ENCODE results near the gene CXCL1.
A peak's percentile ranks its signal among the peaks of the same experiment; 100 is the strongest.

CXCL1 gene

GRCh38 chr4:73855406-73855805 is 13.8 kb upstream of the CXCL1 start:
- no peak for DNase-seq (ENCODE audit: low read depth in 1 of 2, low spot score in 1 of 2)
- Histone ChIP-seq H3K27me3 (ENCODE audit: insufficient read depth, poor library complexity, severe bottlenecking) (no peaks in the 10 kb centered on the region), H3K27ac (replicated peaks) (no peak overlapping the region), H3K4me3 (replicated peaks; ENCODE audit: insufficient read depth, low read length) (no peak overlapping the region)
- TF ChIP-seq GABPA (IDR thresholded peaks at IDR 0.05; ENCODE audit: low read depth) (no peak), SPI1 (IDR thresholded peaks at IDR 0.05; ENCODE audit: borderline replicate concordance, low read depth) (no peak), CTCF (IDR thresholded peaks at IDR 0.05; ENCODE audit: insufficient read depth, low read length) (no peak), REST (IDR thresholded peaks at IDR 0.05; ENCODE audit: insufficient replicate concordance, low read depth) (no peak), POLR2AphosphoS5 (IDR thresholded peaks at IDR 0.05; ENCODE audit: low read depth) (no peak)

GRCh38 chr4:73856518-73856917 is 12.7 kb upstream of the CXCL1 start:
- no peak overlapping the region for H3K4me3 ChIP-seq (replicated peaks; ENCODE audit: insufficient read depth, low read length)
- no peak overlapping the region for H3K27ac ChIP-seq (replicated peaks)
- no peak for DNase-seq (ENCODE audit: low read depth in 1 of 2, low spot score in 1 of 2)
- TF ChIP-seq GABPA (IDR thresholded peaks at IDR 0.05; ENCODE audit: low read depth) (no peak), CTCF (IDR thresholded peaks at IDR 0.05; ENCODE audit: insufficient read depth, low read length) (no peak), SPI1 (IDR thresholded peaks at IDR 0.05; ENCODE audit: borderline replicate concordance, low read depth) (no peak), REST (IDR thresholded peaks at IDR 0.05; ENCODE audit: insufficient replicate concordance, low read depth) (no peak), POLR2AphosphoS5 (IDR thresholded peaks at IDR 0.05; ENCODE audit: low read depth) (no peak)
- H3K27me3 ChIP-seq (ENCODE audit: insufficient read depth, poor library complexity, severe bottlenecking), result no peaks in the 10 kb centered on the region

GRCh38 chr4:73859614-73860088 is 9.5 kb upstream of the CXCL1 start:
- TF ChIP-seq GABPA (IDR thresholded peaks at IDR 0.05; ENCODE audit: low read depth) (no peak), CTCF (IDR thresholded peaks at IDR 0.05; ENCODE audit: insufficient read depth, low read length) (no peak), POLR2AphosphoS5 (IDR thresholded peaks at IDR 0.05; ENCODE audit: low read depth) (no peak), SPI1 (IDR thresholded peaks at IDR 0.05; ENCODE audit: borderline replicate concordance, low read depth) (no peak), REST (IDR thresholded peaks at IDR 0.05; ENCODE audit: insufficient replicate concordance, low read depth) (no peak)
- peak overlapping the region; percentile 28; the same call in 1 of the 2 replicates for H3K27ac ChIP-seq (replicated peaks)
- H3K4me3 ChIP-seq (replicated peaks; ENCODE audit: insufficient read depth, low read length), result no peak overlapping the region
- no peak for DNase-seq (ENCODE audit: low read depth in 1 of 2, low spot score in 1 of 2)
- H3K27me3 ChIP-seq (ENCODE audit: insufficient read depth, poor library complexity, severe bottlenecking), result no peaks in the 10 kb centered on the region

Data from HL-60 (cell line).